ENCODE measurements around the gene FARP1.

GRCh38 chr13:98370806-98371515 is 228.1 kb downstream of the FARP1 start:
- TF ChIP-seq CTCF (CRISPR knock-in tag; IDR thresholded peaks at IDR 0.05) (no peak), FOXM1 (CRISPR knock-in tag; IDR thresholded peaks at IDR 0.05) (no peak), MAFK (conservative IDR thresholded peaks at IDR 0.05 in 1 of 2, IDR thresholded peaks at IDR 0.05 in 1 of 2; ENCODE audit: low read length in 2 of 2) (no peak), MYC (CRISPR knock-in tag; IDR thresholded peaks at IDR 0.05; ENCODE audit: borderline replicate concordance) (no peak)

All from HepG2 (cell line).